ENCODE results near the gene CBL.

DNA sequence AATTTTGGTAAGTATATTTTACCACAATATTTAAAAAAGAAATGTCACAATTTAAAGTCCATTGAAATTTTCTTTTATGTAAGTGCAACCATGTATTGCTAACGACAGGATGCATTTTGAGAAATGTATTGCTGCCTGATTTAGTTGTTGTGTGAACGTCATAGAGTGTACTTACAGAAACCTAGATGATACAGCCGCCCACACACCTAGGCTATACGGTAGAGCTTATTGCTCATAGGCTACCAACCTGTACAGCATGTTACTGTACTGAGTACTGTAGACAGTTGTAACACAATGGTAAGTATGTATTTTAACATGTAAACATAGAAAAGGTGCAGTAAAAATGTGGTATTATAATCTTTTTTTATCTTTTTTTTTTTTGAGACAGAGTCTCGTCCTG lies 48.1 kb downstream of the CBL start:
- TF ChIP-seq, protein P1, sequence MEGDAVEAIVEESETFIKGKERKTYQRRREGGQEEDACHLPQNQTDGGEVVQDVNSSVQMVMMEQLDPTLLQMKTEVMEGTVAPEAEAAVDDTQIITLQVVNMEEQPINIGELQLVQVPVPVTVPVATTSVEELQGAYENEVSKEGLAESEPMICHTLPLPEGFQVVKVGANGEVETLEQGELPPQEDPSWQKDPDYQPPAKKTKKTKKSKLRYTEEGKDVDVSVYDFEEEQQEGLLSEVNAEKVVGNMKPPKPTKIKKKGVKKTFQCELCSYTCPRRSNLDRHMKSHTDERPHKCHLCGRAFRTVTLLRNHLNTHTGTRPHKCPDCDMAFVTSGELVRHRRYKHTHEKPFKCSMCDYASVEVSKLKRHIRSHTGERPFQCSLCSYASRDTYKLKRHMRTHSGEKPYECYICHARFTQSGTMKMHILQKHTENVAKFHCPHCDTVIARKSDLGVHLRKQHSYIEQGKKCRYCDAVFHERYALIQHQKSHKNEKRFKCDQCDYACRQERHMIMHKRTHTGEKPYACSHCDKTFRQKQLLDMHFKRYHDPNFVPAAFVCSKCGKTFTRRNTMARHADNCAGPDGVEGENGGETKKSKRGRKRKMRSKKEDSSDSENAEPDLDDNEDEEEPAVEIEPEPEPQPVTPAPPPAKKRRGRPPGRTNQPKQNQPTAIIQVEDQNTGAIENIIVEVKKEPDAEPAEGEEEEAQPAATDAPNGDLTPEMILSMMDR (IDR thresholded peaks at IDR 0.05; ENCODE audit: borderline replicate concordance, extremely low read depth, low read length, poor library complexity, severe bottlenecking) = no peak
- TF ChIP-seq EZH2 (IDR thresholded peaks at IDR 0.05; ENCODE audit: borderline replicate concordance, low read depth, low read length, severe bottlenecking) = no peak
